Measurements from ENCODE around the gene ADAMTSL1. TPM values are rescaled to one million over a fixed set of nuclear protein-coding genes. Genes with fewer than 3 reads are reported as not detected.

ADAMTSL1 gene
- total and polyA plus RNA-seq, 9 of the 15 experiments (the other 6 are each of a cell fraction or from before 2014, with no cell fraction given): 0.01 TPM; not detected in 8

GRCh38 chr9:18791074-18791473 lies 317.1 kb downstream of the ADAMTSL1 start (continued):
- TF ChIP-seq, protein P1, sequence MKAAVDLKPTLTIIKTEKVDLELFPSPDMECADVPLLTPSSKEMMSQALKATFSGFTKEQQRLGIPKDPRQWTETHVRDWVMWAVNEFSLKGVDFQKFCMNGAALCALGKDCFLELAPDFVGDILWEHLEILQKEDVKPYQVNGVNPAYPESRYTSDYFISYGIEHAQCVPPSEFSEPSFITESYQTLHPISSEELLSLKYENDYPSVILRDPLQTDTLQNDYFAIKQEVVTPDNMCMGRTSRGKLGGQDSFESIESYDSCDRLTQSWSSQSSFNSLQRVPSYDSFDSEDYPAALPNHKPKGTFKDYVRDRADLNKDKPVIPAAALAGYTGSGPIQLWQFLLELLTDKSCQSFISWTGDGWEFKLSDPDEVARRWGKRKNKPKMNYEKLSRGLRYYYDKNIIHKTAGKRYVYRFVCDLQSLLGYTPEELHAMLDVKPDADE (conservative IDR thresholded peaks at IDR 0.05; ENCODE audit: control insufficient read depth, low read depth, low read length): no peak
- TF ChIP-seq PHTF2 (CRISPR knock-in tag; IDR thresholded peaks at IDR 0.05): no peak
- TF ChIP-seq, protein P2, sequence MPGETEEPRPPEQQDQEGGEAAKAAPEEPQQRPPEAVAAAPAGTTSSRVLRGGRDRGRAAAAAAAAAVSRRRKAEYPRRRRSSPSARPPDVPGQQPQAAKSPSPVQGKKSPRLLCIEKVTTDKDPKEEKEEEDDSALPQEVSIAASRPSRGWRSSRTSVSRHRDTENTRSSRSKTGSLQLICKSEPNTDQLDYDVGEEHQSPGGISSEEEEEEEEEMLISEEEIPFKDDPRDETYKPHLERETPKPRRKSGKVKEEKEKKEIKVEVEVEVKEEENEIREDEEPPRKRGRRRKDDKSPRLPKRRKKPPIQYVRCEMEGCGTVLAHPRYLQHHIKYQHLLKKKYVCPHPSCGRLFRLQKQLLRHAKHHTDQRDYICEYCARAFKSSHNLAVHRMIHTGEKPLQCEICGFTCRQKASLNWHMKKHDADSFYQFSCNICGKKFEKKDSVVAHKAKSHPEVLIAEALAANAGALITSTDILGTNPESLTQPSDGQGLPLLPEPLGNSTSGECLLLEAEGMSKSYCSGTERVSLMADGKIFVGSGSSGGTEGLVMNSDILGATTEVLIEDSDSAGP (CRISPR knock-in tag; IDR thresholded peaks at IDR 0.05): no peak
- TF ChIP-seq POLR2A (conservative IDR thresholded peaks at IDR 0.05): no peak
- TF ChIP-seq YY1 (IDR thresholded peaks at IDR 0.05; ENCODE audit: borderline replicate concordance in 1 of 3, control insufficient read depth in 1 of 3, extremely low read depth in 1 of 3, insufficient read depth in 3 of 3, insufficient read length in 1 of 3, insufficient replicate concordance in 2 of 3, low read depth in 1 of 3, low read length in 2 of 3): no peak
- no peak for TF ChIP-seq BACH1 (tag; IDR thresholded peaks at IDR 0.05)
- TF ChIP-seq ZNF444 (CRISPR knock-in tag; IDR thresholded peaks at IDR 0.05): no peak
- no peak for TF ChIP-seq CHCHD3 (CRISPR knock-in tag; IDR thresholded peaks at IDR 0.05)
- TF ChIP-seq, protein P3, sequence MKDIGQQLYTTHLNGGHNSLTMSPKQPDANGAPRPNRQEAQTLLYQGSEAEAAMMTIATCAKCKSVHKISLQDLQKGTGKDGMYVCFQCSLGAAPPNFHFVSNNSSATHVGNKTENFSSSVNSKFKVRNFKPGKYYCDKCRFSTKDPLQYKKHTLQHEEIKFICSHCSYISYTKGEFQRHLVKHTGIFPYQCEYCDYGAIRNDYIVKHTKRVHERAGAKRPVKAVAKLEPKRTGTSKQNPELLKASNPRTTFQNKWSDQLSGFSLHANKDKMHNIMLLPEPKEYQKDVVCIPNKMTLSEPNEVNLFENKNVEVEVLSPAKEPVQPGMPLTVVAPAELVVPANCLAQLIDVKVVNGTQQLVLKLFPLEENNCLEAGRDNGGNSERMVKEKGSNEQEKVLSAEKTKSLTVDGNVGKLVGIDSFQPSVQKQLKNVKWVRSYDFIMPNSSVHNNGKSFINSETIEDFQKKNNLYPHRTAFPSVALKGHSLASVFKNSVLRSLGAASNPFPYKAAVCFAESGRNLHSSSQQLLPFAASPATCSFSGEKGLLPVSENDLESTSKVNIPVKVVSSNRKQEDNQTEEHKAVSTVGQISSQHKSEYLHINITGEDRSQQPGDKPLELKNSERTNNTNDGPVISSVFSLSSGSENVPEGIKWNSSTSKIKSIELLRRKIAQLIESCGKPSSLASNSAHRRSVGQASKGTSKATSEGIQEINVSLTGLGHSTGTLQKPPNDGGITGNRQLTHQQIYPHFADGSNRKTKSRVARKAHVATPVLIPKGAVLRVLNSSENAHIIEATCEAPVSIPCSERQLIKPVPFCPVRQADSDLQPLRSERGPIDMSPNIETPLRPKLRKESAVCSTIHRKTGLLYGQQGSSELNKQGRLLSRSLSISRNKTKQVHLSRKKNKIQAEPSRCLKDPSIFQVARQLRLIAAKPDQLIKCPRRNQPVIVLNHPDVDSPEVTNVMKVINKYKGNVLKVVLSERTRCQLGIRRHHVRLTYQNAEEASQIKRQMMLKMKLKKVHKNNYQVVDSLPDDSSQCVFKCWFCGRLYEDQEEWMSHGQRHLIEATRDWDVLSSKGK (CRISPR knock-in tag; IDR thresholded peaks at IDR 0.05): no peak
- TF ChIP-seq ZNF507 (tag; conservative IDR thresholded peaks at IDR 0.05): no peak
- TF ChIP-seq, protein P4, sequence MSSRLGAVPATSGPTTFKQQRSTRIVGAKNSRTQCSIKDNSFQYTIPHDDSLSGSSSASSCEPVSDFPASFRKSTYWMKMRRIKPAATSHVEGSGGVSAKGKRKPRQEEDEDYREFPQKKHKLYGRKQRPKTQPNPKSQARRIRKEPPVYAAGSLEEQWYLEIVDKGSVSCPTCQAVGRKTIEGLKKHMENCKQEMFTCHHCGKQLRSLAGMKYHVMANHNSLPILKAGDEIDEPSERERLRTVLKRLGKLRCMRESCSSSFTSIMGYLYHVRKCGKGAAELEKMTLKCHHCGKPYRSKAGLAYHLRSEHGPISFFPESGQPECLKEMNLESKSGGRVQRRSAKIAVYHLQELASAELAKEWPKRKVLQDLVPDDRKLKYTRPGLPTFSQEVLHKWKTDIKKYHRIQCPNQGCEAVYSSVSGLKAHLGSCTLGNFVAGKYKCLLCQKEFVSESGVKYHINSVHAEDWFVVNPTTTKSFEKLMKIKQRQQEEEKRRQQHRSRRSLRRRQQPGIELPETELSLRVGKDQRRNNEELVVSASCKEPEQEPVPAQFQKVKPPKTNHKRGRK (tag; IDR thresholded peaks at IDR 0.05): no peak
- TF ChIP-seq BMI1 (IDR thresholded peaks at IDR 0.05; ENCODE audit: low read length): no peak
- no peak for TF ChIP-seq CHD1 (IDR thresholded peaks at IDR 0.05; ENCODE audit: low read length)
- TF ChIP-seq, protein P5, sequence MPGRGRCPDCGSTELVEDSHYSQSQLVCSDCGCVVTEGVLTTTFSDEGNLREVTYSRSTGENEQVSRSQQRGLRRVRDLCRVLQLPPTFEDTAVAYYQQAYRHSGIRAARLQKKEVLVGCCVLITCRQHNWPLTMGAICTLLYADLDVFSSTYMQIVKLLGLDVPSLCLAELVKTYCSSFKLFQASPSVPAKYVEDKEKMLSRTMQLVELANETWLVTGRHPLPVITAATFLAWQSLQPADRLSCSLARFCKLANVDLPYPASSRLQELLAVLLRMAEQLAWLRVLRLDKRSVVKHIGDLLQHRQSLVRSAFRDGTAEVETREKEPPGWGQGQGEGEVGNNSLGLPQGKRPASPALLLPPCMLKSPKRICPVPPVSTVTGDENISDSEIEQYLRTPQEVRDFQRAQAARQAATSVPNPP (IDR thresholded peaks at IDR 0.05; ENCODE audit: borderline replicate concordance, insufficient read depth, insufficient read length): no peak
- TF ChIP-seq ASH1L (IDR thresholded peaks at IDR 0.05; ENCODE audit: borderline replicate concordance, low read depth, partially characterized antibody): no peak
- no peak for TF ChIP-seq ZNF253 (CRISPR knock-in tag; conservative IDR thresholded peaks at IDR 0.05)
- TF ChIP-seq HOXB6 (CRISPR knock-in tag; IDR thresholded peaks at IDR 0.05; ENCODE audit: borderline replicate concordance): no peak
- TF ChIP-seq SAFB (IDR thresholded peaks at IDR 0.05; ENCODE audit: borderline replicate concordance, low read depth, low read length): no peak
- TF ChIP-seq TAL1 (IDR thresholded peaks at IDR 0.05): no peak
- 0 out of 2 replicates have a peak, but pooled peaks have one; percentile 29 for TF ChIP-seq SMC3 (conservative IDR thresholded peaks at IDR 0.05; ENCODE audit: insufficient read depth, low read depth, low read length)

Measured in K562 (cell line).